ENCODE data around the gene UBASH3A.

UBASH3A gene

DNA sequence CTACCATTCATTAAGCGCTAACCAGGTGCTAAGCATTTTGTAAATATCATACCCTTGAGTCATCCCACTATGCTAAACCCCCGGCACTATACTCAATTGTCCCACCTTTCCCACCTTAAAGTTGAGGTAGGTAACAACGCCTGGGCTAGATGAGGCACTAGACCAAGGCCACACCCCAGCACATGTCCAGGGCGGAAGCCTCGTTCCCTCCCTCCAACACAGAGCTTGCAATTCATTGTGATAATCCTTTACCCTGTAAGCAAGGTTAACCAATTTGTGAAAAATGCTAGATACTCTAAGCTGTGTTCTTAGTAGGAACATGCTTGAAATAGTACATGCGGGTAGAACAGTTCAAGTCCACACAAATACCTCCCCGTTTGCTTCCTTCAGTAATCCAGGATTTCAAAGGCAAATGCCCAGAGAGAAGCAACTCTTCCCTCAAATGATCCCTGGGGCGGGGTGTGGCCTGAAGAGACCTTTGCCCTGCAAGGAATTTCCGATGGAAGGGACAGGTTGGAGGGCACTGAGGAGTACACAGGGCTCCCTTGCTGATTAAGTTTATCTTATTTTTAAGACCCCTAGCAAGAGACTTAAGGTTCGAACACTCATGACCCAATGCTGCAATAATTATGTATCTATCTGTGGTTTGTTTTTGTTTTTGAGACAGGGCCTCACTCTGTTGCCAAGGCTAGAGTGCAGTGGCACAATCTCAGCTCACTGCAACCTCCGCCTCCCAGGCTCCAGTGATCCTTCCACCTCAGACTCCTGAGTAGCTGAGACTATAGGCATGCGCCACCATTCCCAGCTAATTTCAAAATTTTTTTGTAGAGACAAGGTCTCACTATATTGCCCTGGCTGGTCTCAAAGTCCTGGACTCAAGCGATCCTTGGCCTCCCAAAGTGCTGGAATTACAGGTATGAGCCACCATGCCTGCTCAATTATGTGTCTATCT lies 89.7 kb downstream of the UBASH3A start:
- FAIRE-seq, result no peak

- FAIRE-seq, result no peak
Observed at GRCh38 chr21:42495027-42495426, 91.3 kb downstream of the UBASH3A start.

DNA sequence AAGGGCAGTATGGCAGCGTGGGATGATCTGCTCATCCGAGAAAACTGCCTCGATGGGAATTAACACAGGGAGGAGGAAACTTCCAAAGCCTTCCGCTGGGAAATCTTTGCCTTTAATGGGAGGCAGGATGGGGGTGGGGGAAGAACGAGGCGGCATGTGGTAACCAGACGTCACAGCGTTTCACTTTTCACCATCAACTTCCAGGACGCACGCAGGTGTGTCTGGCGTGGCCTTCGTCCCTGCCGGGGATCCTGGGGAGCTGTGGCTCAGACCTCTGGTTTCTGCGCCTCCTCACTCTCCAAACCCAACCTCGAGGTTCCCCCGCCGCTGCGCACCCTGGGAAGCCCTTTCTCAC lies 92.0 kb downstream of the UBASH3A start:
- FAIRE-seq, result no peak

DNA sequence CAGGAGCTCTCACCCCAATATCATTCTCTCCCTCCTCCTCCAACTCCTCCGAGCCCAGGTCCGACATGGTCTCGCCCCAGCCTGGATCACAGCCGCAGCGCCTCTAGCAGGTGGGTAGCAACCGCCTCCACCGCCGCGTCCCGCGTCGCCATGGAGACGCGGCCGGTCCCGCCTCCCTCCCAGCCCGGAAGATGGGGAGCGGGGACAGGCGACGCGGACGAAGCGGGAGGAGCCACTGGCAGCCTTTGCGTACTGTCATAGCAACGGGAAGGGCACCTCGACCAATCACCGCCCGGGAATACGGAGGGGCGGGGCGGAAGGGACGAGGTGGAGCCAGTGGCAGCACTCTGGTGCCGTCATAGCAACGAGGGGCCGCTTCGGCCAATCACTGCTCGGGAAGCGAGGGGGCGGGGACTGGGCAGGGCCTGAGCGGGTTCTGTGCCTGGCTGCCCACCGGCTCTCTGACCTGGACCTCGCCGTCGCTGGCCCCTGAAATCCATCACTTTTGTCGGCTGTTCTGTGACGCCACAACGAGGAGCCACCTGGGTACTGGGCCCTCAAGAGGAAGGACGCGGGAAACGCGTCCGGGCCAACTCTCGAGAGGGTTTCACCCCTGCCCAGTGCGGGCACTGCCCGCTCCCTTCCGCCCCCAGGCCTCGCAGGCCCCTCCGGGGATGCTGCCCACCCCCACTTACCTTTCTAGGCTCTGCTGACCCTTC lies 92.6 kb downstream of the UBASH3A start, which contains the start of gene RSPH1:
Gene RSPH1, minus strand, starts transcription at position 105 of the 719 bp plus-strand sequence. Its CDS starts 38 bp downstream, at position 67.
- FAIRE-seq, result peak; percentile 97

- no peak for FAIRE-seq
Observed at GRCh38 chr21:42496839-42497202, 93.1 kb downstream of the UBASH3A start.
